Measurements from ENCODE around the gene MSRB3. TPM values are rescaled to one million over a fixed set of nuclear protein-coding genes. Genes with fewer than 3 reads are reported as not detected.
"Not testable (repeated sequence)": the region's sequence is repeated elsewhere in the genome, so short reads cannot be mapped to it uniquely, and the experiment has no call there.

MSRB3 gene
- total RNA-seq, 2 experiments from 2014 or later = not detected

DNA sequence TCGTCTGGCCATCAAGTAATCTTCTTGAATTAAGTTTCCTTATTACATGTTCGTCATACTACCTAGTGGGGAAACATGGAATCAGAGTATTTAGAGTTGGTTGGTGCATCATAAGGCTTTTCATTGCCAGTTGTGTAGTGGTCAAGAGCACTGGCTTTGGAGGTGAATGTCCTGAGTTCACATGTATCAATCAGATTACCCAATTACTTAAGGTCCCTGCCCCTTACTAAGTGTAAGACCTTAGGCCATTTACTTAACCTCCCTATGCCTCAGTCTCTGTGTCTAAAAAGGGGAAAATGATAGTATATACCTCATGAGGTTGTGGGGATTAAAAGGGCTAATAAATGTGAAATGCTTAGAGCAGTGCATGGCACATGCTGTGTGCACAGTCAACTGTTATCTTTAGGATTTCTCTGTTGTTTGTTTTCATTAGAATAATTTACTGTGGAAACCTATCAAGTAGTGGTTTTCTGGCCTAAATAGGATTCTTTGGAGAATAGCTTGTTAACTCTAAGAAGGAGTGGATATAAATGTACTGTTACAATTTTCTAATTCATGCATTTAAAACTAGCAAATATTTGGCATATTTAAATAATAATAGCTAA is 27.0 kb downstream of the MSRB3 start:
- Mint-ChIP-seq H3K27me3 (peaks cover 15% of the 10 kb centered on the region), H3K36me3 (no peaks in the 10 kb centered on the region), H3K4me1 (no peaks in the 10 kb centered on the region), H3K9me3 (no peaks in the 10 kb centered on the region), H3K4me3 (no peak overlapping the region), H3K27ac (no peak overlapping the region)
- DNase-seq = no peak

DNA sequence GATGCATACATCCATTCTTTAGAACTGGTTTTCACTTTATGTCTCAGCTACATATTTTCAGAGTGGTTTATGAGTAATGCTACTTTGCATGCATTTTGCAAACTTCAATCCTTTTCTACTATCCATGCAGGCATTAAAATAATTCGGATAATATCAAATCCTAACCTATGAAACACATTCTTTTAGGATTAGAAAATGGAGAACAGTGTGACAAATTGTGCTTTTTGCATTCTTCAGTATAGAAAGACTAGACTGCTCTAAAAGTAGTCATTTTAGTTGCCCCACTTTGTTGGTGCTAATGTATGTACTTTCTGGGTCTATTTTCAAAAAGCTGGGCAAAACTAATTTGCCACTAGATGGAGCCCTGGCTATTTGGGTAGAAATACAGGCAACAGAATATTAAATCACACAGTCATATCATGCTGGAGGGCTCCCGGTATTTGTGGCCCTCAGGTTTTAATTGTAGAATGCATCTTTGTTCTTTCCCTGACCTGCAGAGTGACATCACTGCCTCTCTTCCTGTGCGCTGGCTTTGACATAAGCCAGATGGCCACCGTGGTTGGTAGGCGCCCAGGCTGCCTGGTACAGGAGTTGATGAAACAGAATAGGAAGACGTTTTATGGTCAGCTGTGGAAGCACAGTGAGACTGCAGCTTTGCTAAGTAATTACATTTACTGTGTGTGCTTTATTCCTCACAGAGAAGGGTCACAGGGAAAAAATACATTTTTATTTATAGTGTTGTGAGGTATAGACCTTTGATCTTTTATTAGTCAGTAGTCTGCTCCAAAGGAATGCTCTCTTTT is 28.1 kb downstream of the MSRB3 start:
- Mint-ChIP-seq H3K4me3 (no peak overlapping the region), H3K27ac (no peak overlapping the region), H3K9me3 (no peaks in the 10 kb centered on the region), H3K27me3 (peaks cover 8% of the 10 kb centered on the region), H3K36me3 (no peaks in the 10 kb centered on the region), H3K4me1 (no peaks in the 10 kb centered on the region)
- DNase-seq = no peak

DNA sequence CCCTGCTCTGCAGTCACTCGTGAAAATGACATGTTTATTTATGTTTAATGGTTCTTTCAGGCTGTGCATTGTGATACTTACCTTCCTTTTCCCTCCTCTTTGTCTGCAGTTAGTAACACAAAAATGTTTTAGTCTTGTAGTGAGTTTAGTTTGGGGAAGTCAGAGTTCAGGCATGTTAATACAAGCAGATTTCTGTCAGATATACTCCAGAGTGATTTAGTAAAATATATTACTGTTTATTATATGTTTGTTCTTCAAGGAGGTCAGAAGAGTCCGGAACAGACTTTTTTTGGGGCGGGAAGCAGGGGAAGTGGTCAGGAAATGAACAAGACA is 28.7 kb downstream of the MSRB3 start:
- Mint-ChIP-seq H3K27me3 (peaks cover 7% of the 10 kb centered on the region), H3K4me3 (no peak overlapping the region), H3K27ac (no peak overlapping the region), H3K9me3 (no peaks in the 10 kb centered on the region), H3K36me3 (no peaks in the 10 kb centered on the region), H3K4me1 (no peaks in the 10 kb centered on the region)
- no peak for DNase-seq

DNA sequence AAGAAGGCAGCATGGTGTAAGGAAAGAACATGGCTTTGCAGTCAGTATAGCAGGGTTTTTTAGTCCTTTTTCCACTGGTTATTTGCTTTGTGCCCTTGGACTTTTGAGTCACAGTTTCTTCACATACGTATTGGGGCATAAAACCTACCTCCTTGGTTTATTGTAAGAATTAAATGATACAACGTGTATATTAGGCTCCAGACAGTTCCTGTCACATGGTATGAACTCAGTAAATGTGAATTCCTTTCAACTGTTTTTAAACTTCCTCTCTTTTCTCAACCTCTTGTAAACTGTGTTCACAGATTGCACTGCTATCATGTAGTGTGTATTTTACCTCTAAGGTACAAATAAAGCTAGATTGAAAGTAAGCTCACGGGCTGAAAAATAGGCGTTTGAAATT is 29.5 kb downstream of the MSRB3 start:
- Mint-ChIP-seq H3K27me3 (peaks cover 4% of the 10 kb centered on the region), H3K27ac (no peak overlapping the region), H3K36me3 (no peaks in the 10 kb centered on the region), H3K4me3 (no peak overlapping the region), H3K4me1 (no peaks in the 10 kb centered on the region), H3K9me3 (no peaks in the 10 kb centered on the region)
- DNase-seq = no peak

DNA sequence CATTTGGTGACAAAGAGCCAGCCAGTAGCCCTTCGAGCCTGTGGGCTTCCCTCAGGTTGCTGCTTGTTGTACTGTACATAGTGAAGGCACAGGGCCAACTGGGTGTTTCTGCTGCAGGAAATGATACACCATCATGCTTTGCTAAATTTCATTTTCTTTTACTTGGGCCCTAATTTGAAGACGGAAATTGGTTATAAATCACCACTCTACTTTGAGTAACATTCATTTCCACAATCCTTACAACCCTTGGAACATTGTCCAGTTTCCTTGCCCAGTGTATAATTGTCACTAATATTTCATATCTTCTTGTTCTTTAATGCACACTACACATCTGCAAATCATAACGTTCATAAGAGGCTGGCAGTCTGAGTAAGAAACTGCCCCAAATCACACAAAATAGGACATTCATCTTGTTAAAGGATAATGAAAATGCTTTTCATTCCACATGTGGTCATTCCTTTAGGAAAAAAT is 30.2 kb downstream of the MSRB3 start:
- no peaks in the 10 kb centered on the region for H3K36me3 Mint-ChIP-seq
- no peaks in the 10 kb centered on the region for H3K9me3 Mint-ChIP-seq
- peaks cover 4% of the 10 kb centered on the region for H3K27me3 Mint-ChIP-seq
- no peak overlapping the region for H3K4me3 Mint-ChIP-seq
- no peak overlapping the region for H3K27ac Mint-ChIP-seq
- no peaks in the 10 kb centered on the region for H3K4me1 Mint-ChIP-seq
- DNase-seq = no peak

DNA sequence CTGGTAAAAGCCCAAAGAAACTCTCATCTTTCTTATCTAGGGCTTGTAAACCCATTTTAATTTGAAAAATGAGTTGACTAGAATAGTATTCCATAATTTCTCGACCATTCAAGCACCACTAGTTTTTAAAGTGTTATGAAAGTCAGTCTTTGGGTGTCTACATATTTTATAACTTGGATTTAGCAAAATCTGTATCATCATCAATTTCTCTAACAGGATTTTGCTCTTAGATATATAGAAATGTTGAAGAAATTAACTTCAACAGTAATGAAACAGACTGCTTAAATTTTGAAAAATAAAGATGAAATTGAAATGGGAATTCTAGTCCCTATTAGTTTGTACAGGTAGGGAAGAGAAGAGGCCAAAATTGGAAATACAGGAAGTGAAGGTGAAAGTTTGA is 32.8 kb downstream of the MSRB3 start:
- Mint-ChIP-seq H3K4me1 (no peaks in the 10 kb centered on the region), H3K27me3 (no peaks in the 10 kb centered on the region), H3K9me3 (no peaks in the 10 kb centered on the region), H3K36me3 (no peaks in the 10 kb centered on the region), H3K4me3 (no peak overlapping the region), H3K27ac (no peak overlapping the region)
- DNase-seq = no peak

DNA sequence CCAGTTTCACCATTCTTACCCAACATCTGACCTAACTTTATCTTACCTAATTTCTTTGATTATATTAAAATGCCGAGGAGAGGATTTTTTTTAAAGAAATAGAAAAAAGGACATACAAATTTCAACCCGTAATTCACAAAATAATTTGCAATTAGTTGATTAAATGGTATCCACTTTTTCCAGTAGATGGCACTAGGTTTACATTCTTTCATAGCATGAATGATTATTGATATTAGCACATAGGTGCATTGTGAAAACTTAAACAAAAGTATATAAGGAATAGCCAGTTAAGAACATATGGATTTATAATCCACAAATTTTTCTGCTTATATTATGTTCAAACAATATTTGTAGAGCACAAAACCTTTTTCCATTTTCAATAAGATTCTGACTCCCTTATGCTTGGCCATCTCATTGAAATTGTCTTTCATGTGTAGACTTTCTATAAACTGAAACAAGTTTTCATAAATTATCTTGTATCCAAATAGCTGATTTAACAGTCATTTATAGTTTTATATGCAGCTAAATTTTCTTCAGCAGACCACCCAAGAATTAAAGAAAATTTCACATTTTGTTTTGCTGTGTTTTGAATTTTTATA is 35.3 kb downstream of the MSRB3 start:
- Mint-ChIP-seq H3K9me3 (no peaks in the 10 kb centered on the region), H3K27ac (no peak overlapping the region), H3K27me3 (no peaks in the 10 kb centered on the region), H3K4me3 (no peak overlapping the region), H3K4me1 (no peaks in the 10 kb centered on the region), H3K36me3 (no peaks in the 10 kb centered on the region)
- DNase-seq = no peak

DNA sequence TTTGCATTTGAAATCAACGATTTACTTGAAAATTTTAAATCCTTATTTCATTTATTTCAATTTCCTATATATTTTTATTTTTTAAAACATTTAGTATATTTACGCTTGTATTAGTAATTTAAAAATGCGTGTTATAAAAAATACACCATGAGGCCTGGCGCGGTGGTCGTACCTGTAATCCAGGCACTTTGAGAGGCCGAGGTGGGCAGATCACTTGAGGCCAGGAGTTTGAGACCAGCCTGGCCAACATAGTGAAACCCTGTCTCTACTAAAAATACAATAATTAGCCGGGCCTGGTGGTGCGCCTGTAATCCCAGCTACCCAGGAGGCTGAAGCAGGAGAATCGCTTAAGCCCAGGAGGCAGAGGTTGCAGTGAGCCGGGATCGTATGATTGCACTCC is 36.8 kb downstream of the MSRB3 start:
- not testable (repeated sequence) for H3K4me1 Mint-ChIP-seq, H3K27me3 Mint-ChIP-seq, H3K4me3 Mint-ChIP-seq, H3K9me3 Mint-ChIP-seq, H3K27ac Mint-ChIP-seq, DNase-seq, H3K36me3 Mint-ChIP-seq

DNA sequence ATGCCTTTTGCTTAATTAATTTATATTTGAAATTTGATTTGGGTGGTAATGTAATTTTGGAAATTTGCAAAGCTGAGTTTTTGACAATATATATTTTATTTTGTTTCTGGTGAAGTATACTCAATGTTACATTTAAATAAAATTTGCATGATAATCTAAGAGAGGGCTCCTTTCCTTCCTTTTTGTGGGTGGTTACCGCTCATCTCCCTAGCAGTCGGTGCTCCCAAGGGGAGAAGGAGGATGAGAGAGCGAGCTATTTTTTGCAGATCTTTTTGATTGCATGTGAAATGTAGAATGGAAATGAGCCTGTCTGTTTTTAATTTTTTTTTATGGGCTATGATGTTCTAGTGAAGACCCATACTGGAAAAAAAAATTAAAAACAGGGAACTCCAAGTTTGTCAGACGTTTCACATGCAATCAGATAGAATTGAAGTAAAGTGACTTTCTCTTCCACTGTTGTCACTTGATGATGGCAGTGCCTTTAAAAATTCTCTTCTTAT is 39.8 kb downstream of the MSRB3 start:
- peaks cover 16% of the 10 kb centered on the region for H3K27me3 Mint-ChIP-seq
- H3K27ac Mint-ChIP-seq = no peak overlapping the region
- no peak overlapping the region for H3K4me3 Mint-ChIP-seq
- H3K9me3 Mint-ChIP-seq = no peaks in the 10 kb centered on the region
- H3K36me3 Mint-ChIP-seq = no peaks in the 10 kb centered on the region
- H3K4me1 Mint-ChIP-seq = no peaks in the 10 kb centered on the region
- DNase-seq = no peak

DNA sequence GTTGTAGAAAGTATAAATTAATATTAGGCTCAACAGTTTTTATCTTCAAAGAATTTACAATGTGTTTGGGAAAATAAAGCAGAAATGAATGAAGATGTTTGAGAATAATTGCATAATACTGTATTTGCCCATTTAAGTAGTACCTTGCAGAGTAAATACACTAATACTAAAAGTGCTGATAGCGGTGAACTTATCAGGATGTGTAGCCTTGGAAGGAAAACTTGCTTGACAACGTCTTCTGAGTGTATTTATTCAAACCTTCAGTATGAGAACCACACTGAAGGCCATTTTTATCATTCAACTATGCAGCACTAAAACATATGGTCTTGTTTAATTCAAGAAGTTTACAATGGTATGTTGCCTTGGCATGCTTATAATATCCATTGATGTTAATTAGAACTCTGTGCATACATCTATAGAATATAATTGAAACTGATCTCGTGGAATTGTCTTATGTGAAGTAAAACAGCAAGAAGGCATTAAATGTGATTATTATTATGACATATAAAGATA is 41.3 kb downstream of the MSRB3 start:
- DNase-seq = no peak
- peaks cover 16% of the 10 kb centered on the region for H3K27me3 Mint-ChIP-seq
- H3K9me3 Mint-ChIP-seq = no peaks in the 10 kb centered on the region
- H3K4me1 Mint-ChIP-seq = no peaks in the 10 kb centered on the region
- H3K27ac Mint-ChIP-seq = no peak overlapping the region
- H3K4me3 Mint-ChIP-seq = no peak overlapping the region
- H3K36me3 Mint-ChIP-seq = no peaks in the 10 kb centered on the region

DNA sequence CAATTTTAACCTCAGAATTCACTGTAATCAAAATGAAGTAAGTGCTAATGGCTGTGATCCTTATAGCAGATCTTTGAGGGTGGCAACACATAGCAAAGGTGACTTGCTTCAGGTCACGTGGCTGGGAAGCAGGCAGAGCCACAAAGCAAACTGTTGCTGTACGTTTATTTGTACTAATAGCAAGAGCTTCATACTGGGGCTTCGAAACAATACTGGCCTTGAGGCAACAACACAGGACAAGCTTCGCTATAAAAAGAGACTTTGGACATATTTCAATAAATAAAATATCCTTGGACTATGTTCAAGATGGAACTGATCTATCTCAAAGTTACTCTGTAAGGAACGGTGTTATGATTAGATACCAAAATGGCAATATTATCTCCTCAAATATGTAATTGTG is 44.6 kb downstream of the MSRB3 start:
- no peak overlapping the region for H3K27ac Mint-ChIP-seq
- H3K27me3 Mint-ChIP-seq = peaks cover 22% of the 10 kb centered on the region
- no peak for DNase-seq
- no peaks in the 10 kb centered on the region for H3K9me3 Mint-ChIP-seq
- no peak overlapping the region for H3K4me3 Mint-ChIP-seq
- no peaks in the 10 kb centered on the region for H3K4me1 Mint-ChIP-seq
- H3K36me3 Mint-ChIP-seq = no peaks in the 10 kb centered on the region

DNA sequence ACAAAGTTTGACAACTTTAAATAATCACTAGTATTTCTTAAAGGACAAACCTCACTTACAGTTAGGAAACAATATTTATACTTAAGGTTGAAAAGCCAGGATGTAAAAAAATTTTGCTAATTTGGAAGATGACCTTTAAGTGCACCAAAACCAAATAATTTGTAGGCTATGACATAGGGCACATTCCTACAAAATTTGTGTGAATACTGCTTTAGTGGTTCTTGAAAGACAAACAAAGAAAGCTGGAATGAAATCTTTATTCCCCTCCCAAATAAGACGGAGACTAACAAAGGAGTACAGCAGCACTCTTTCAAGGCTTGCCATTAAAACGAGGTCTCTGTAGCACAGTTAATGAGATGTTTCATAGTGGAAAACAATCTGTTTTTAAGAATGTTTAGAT is 45.6 kb downstream of the MSRB3 start:
- H3K4me3 Mint-ChIP-seq = no peak overlapping the region
- peaks cover 22% of the 10 kb centered on the region for H3K27me3 Mint-ChIP-seq
- DNase-seq = no peak
- H3K9me3 Mint-ChIP-seq = no peaks in the 10 kb centered on the region
- H3K36me3 Mint-ChIP-seq = no peaks in the 10 kb centered on the region
- H3K27ac Mint-ChIP-seq = no peak overlapping the region
- H3K4me1 Mint-ChIP-seq = no peaks in the 10 kb centered on the region

DNA sequence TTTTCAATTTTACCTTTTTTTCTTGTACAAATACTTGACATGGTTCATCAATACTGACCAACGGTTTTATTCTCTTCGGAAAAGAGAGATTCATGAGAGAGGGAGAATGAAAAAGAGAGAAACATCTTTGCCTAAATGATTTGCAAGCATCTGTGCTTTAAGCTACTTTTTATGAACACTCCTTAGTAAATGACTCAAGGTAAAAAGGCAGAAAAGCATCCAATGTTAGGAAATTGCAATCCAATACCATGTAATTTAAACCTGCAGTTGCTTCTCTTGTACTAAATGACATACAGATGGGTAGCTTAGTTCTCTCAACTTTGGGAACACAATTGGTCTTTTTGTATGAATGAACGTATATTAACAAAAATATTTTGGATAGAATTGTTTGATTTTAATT is 46.1 kb downstream of the MSRB3 start:
- H3K9me3 Mint-ChIP-seq = no peaks in the 10 kb centered on the region
- H3K27ac Mint-ChIP-seq = no peak overlapping the region
- H3K36me3 Mint-ChIP-seq = no peaks in the 10 kb centered on the region
- H3K4me3 Mint-ChIP-seq = no peak overlapping the region
- peaks cover 22% of the 10 kb centered on the region for H3K27me3 Mint-ChIP-seq
- no peaks in the 10 kb centered on the region for H3K4me1 Mint-ChIP-seq
- DNase-seq = no peak

DNA sequence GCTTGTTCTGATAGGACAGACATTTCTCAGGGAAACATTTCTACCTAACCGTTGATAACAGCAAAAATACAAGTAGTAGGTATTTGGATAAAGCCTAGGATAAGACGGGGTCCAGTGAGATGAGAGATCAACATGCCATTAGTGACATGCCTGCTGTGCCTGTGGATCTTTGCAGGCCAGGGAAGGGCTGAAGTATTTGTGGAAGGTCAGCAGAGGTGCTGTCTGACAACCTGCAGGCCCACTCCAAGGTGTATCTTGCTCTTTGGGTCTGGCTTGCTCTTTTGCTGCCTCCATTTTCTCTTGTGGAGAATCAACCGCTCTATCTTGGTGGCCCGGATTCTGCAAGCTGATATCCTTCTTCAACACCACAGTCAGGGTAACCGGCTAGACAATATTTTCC is 46.7 kb downstream of the MSRB3 start:
- Mint-ChIP-seq H3K27ac (no peak overlapping the region), H3K36me3 (no peaks in the 10 kb centered on the region), H3K4me1 (no peaks in the 10 kb centered on the region), H3K4me3 (no peak overlapping the region), H3K27me3 (peaks cover 22% of the 10 kb centered on the region), H3K9me3 (no peaks in the 10 kb centered on the region)
- DNase-seq = no peak

DNA sequence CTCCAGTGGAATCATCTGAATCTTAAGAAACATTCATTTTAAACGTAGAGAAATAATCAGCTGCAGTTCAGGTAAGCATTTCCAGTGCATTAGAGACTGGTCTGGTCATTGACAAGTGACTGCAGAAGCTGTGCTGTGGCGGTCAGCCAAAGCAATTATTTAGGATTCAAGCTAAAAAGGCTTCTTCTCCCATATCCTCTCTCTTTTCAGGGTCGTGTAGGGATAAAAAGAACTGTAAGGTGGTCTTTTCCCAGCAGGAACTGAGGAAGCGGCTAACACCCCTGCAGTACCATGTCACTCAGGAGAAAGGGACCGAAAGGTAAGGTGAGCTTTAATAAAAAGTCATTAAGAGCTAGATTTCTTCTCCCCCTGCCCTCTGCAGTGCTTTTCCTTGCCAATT is 48.1 kb downstream of the MSRB3 start:
- no peak overlapping the region for H3K4me3 Mint-ChIP-seq
- H3K36me3 Mint-ChIP-seq = no peaks in the 10 kb centered on the region
- peaks cover 23% of the 10 kb centered on the region for H3K27me3 Mint-ChIP-seq
- no peaks in the 10 kb centered on the region for H3K9me3 Mint-ChIP-seq
- no peaks in the 10 kb centered on the region for H3K4me1 Mint-ChIP-seq
- H3K27ac Mint-ChIP-seq = no peak overlapping the region
- DNase-seq = no peak

Measured in activated naive CD8-positive, alpha-beta T cell treated with anti-CD3 and anti-CD28 coated beads for 36 hours (primary cell).